HG03097 (cell line): ENCODE data around the gene TSPY10.
"Not testable (repeated sequence)": the region's sequence is repeated elsewhere in the genome, so short reads cannot be mapped to it uniquely, and the experiment has no call there.

Source experiments
- ATAC-seq: cut with Tn5 transposase; IDR thresholded peaks from one replicate; pipeline ENCODE4 v1.9.1; 2021; ENCODE audit not compliant: unreplicated experiment, low FRiP score

The TSPY10 gene

GRCh38 chrY:9527580-9527979, at the start of gene TSPY10:
TSPY10 (plus strand) TSS chrY:9527880; CDS start chrY:9527926, 46 bp downstream.
- ATAC-seq, result not testable (repeated sequence)

GRCh38 chrY:9486967-9487366, 40.7 kb upstream of the TSPY10 start, which contains the start of gene TSPY9:
TSPY9 (plus strand) TSS chrY:9487267; CDS start chrY:9487313, 46 bp downstream.
- ATAC-seq, result not testable (repeated sequence)

GRCh38 chrY:9504396-9504795, 23.3 kb upstream of the TSPY10 start:
- ATAC-seq, result not testable (repeated sequence)

DNA sequence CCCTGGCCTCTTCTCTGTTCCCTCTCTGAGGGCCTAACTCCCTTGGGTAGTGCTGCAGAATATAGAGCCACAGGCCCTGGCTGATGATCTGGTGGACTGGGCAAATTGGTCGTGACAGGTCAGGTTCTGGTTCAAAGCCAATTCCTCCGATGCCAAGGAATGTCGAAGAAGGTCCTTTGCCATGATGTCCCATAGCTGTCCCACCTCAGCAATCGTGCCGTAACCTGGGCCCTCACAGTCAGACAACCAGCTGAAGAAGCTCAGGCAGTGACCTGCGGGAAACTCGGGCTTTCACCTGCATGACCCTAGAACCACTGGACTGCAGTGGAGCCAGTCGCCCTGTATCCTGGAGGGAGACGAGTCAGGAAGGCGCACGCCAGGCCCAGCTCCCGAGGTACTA, 11.4 kb upstream of the TSPY10 start:
- ATAC-seq, result not testable (repeated sequence)
